ENCODE results near the gene MOSPD3.

The MOSPD3 gene

GRCh38 chr7:100575746-100576383, 36.5 kb upstream of the MOSPD3 start:
- no peak for DNase-seq (ENCODE audit: low read depth)

GRCh38 chr7:100576384-100576993, 35.9 kb upstream of the MOSPD3 start:
- DNase-seq (ENCODE audit: low read depth): no peak

- no peak for DNase-seq (ENCODE audit: low read depth)
These were observed 35.2 kb upstream of the MOSPD3 start for GRCh38 chr7:100577103-100577502.

GRCh38 chr7:100577507-100577906, 34.8 kb upstream of the MOSPD3 start:
- no peak for DNase-seq (ENCODE audit: low read depth)

- no peak for DNase-seq (ENCODE audit: low read depth)
These were observed 33.8 kb upstream of the MOSPD3 start for GRCh38 chr7:100578246-100579183.

- DNase-seq (ENCODE audit: low read depth): no peak
These were observed 31.7 kb upstream of the MOSPD3 start for GRCh38 chr7:100580466-100581283.

- DNase-seq (ENCODE audit: low read depth): no peak
These were observed 30.2 kb upstream of the MOSPD3 start for GRCh38 chr7:100582041-100582579.

GRCh38 chr7:100582650-100583049, 29.7 kb upstream of the MOSPD3 start:
- no peak for DNase-seq (ENCODE audit: low read depth)

- no peak for DNase-seq (ENCODE audit: low read depth)
These were observed 28.9 kb upstream of the MOSPD3 start for GRCh38 chr7:100583132-100584053.

GRCh38 chr7:100584054-100584682, 28.2 kb upstream of the MOSPD3 start:
- no peak for DNase-seq (ENCODE audit: low read depth)

- DNase-seq (ENCODE audit: low read depth): no peak
These were observed 27.4 kb upstream of the MOSPD3 start for GRCh38 chr7:100584683-100585510.

GRCh38 chr7:100585511-100586265, 26.7 kb upstream of the MOSPD3 start, which contains the start of gene LRCH4:
TSS of gene LRCH4 (minus strand) at chr7:100586129. CDS start at chr7:100586100, 29 bp downstream.
- no peak for DNase-seq (ENCODE audit: low read depth)

GRCh38 chr7:100586266-100587025, 25.9 kb upstream of the MOSPD3 start, which contains the start of gene FBXO24:
TSS of gene FBXO24 (plus strand) at chr7:100586328. CDS start at chr7:100586626, 298 bp downstream.
- peak; percentile 100 for DNase-seq (ENCODE audit: low read depth)

- no peak for DNase-seq (ENCODE audit: low read depth)
These were observed 23.9 kb upstream of the MOSPD3 start for GRCh38 chr7:100588438-100588837.

- no peak for DNase-seq (ENCODE audit: low read depth)
These were observed 22.9 kb upstream of the MOSPD3 start for GRCh38 chr7:100589341-100589947.

GRCh38 chr7:100590077-100590737, 22.1 kb upstream of the MOSPD3 start:
- DNase-seq (ENCODE audit: low read depth): no peak

Measured in fibroblast of the conjunctiva (primary cell).